Measurements from ENCODE around the gene SYT7.

GRCh38 chr11:61486011-61486620 is 94.8 kb downstream of the SYT7 start:
- TF ChIP-seq CTCF (IDR thresholded peaks at IDR 0.05) (no peak), POLR2A (IDR thresholded peaks at IDR 0.05) (no peak)

Measured in thyroid gland (tissue), 4 donors.